HepG2 (cell line): ENCODE data around the gene CHKB. TPM values are rescaled to one million over a fixed set of nuclear protein-coding genes. Genes with fewer than 3 reads are reported as not detected.

Experiments
- ARID4A ChIP-seq: sonication (generic); formaldehyde crosslinking; IDR thresholded peaks from 2 replicates; pipeline ENCODE4 v1.5.0; 2020; ENCODE audit warnings: mild to moderate bottlenecking, missing genetic modification reagents, borderline replicate concordance
- ATF7 ChIP-seq, 2 experiments: fragments of 450-650 bp in 1 of 2; sonication (generic) in 1 of 2; formaldehyde crosslinking in 1 of 2; IDR thresholded peaks; 2 replicates each; pipeline versions ENCODE4 v1.4.0 to v1.6.1; 2016 to 2020; ENCODE audit warnings: antibody characterized with exemption in 1 of 2, mild to moderate bottlenecking in 1 of 2, missing genetic modification reagents in 1 of 2
- CBX5 ChIP-seq: sonication (generic); formaldehyde crosslinking; IDR thresholded peaks from 2 replicates; pipeline ENCODE4 v1.4.0; 2020; ENCODE audit warnings: missing genetic modification reagents, borderline replicate concordance
- ELF1 ChIP-seq: sonication (generic); formaldehyde crosslinking; IDR thresholded peaks from 2 replicates; pipeline ENCODE4 v1.4.0; 2020; ENCODE audit warnings: missing genetic modification reagents
- FOSL2 ChIP-seq: sonication (generic); formaldehyde crosslinking; IDR thresholded peaks from 2 replicates; pipeline ENCODE4 v1.4.0; 2020; ENCODE audit warnings: missing genetic modification reagents
- FOXC1 ChIP-seq: sonication (generic); formaldehyde crosslinking; IDR thresholded peaks from 2 replicates; pipeline ENCODE4 v1.8.0; 2022; ENCODE audit warnings: mild to moderate bottlenecking, missing genetic modification reagents, borderline replicate concordance
- HINFP ChIP-seq: sonication (generic); formaldehyde crosslinking; IDR thresholded peaks from 2 replicates; pipeline ENCODE4 v1.4.0; 2020; ENCODE audit warnings: low read depth, mild to moderate bottlenecking, missing genetic modification reagents
- HMG20B ChIP-seq: conservative IDR thresholded peaks from 2 replicates; pipeline ENCODE4 v1.6.1; 2016; ENCODE audit warnings: missing genetic modification reagents, missing compliant biosample characterization
- MEIS2 ChIP-seq: sonication (generic); formaldehyde crosslinking; IDR thresholded peaks from 2 replicates; pipeline ENCODE4 v1.9.0; 2021; ENCODE audit warnings: mild to moderate bottlenecking, missing genetic modification reagents
- MTA1 ChIP-seq: sonication (generic); formaldehyde crosslinking; IDR thresholded peaks from 2 replicates; pipeline ENCODE4 v1.4.0; 2020; ENCODE audit warnings: missing genetic modification reagents, mild to moderate bottlenecking, borderline replicate concordance
- NFKBIZ ChIP-seq: IDR thresholded peaks from 2 replicates; pipeline ENCODE4 v1.6.1; 2018; ENCODE audit warnings: missing genetic modification reagents, missing compliant biosample characterization
- SIX1 ChIP-seq: sonication (generic); formaldehyde crosslinking; IDR thresholded peaks from 2 replicates; pipeline ENCODE4 v1.4.0; 2020; ENCODE audit warnings: missing genetic modification reagents, borderline replicate concordance
- SNAI1 ChIP-seq: sonication (generic); formaldehyde crosslinking; IDR thresholded peaks from 2 replicates; pipeline ENCODE4 v1.5.0; 2020; ENCODE audit warnings: mild to moderate bottlenecking, missing genetic modification reagents, borderline replicate concordance
- SRSF1 ChIP-seq: fragments of 200-400 bp; formaldehyde crosslinking; optimal IDR thresholded peaks from 2 replicates; pipeline ENCODE3; 2017; ENCODE audit warnings: mild to moderate bottlenecking, low read depth, low read length, moderate library complexity
- TAF15 ChIP-seq: fragments of 200-400 bp; formaldehyde crosslinking; IDR thresholded peaks from one replicate; pipeline ENCODE4 v1.6.1; 2018; ENCODE audit warnings: mild to moderate bottlenecking, low read depth, low read length; ENCODE audit not compliant: poor library complexity, severe bottlenecking
- USF2 ChIP-seq, 2 experiments: sonication (generic) in 1 of 2; formaldehyde crosslinking in 1 of 2; IDR thresholded peaks; 2 replicates each; pipeline versions ENCODE4 v1.5.1 to v1.6.1; 2011 to 2020; ENCODE audit warnings: borderline replicate concordance in 1 of 2, low read depth in 1 of 2, low read length in 1 of 2, mild to moderate bottlenecking in 1 of 2, missing genetic modification reagents in 1 of 2, moderate library complexity in 1 of 2
- YY1 ChIP-seq: IDR thresholded peaks from 2 replicates; pipeline ENCODE4 v1.6.1; 2011; ENCODE audit warnings: low read length, low read depth, moderate library complexity, mild to moderate bottlenecking; ENCODE audit not compliant: insufficient read depth, insufficient replicate concordance
- ZBTB20 ChIP-seq: sonication (generic); formaldehyde crosslinking; IDR thresholded peaks from 2 replicates; pipeline ENCODE4 v1.8.1; 2023; ENCODE audit warnings: missing genetic modification reagents, low read depth, mild to moderate bottlenecking, borderline replicate concordance
- ZFP36L1 ChIP-seq: sonication (generic); formaldehyde crosslinking; IDR thresholded peaks from 2 replicates; pipeline ENCODE4 v1.8.0; 2022; ENCODE audit warnings: mild to moderate bottlenecking, missing genetic modification reagents, moderate library complexity
- ZKSCAN1 ChIP-seq: fragments of 150-350 bp; IDR thresholded peaks from 2 replicates; pipeline ENCODE4 v1.6.1; 2014; ENCODE audit warnings: low read length
- ZNF547 ChIP-seq: sonication (generic); formaldehyde crosslinking; IDR thresholded peaks from 2 replicates; pipeline ENCODE4 v1.5.1; 2020; ENCODE audit warnings: mild to moderate bottlenecking, missing genetic modification reagents
- ZSCAN25 ChIP-seq: sonication (generic); formaldehyde crosslinking; IDR thresholded peaks from 2 replicates; pipeline ENCODE4 v1.8.0; 2022; ENCODE audit warnings: mild to moderate bottlenecking, missing genetic modification reagents
- polyA plus RNA-seq, 8 experiments: library from polyadenylated mRNA; depleted of rRNA in 3 of 8; stranded (reverse) in 7 of 8; unstranded in 1 of 8; fragments of >200 nt; fragmentation: Illumina TruSeq in 4 of 8; extraction: Trizol in 4 of 8; gene quantifications; 2 replicates each; pipeline versions ENCODE4 v1.2.1 to v1.2.3, GENCODE V29; 2011 to 2016; ENCODE audit warnings: low read depth in 4 of 8, missing spikeins in 1 of 8, mixed read lengths in 1 of 8; ENCODE audit not compliant: insufficient read depth in 1 of 8
- total RNA-seq, 5 experiments: library from RNA; depleted of rRNA; stranded (reverse); fragments of >200 nt; fragmentation: Illumina TruSeq; extraction: Trizol; gene quantifications; 2 replicates each; pipeline ENCODE4 v1.2.3, GENCODE V29; 2016; ENCODE audit warnings: low read depth in 1 of 5

CHKB gene
- total and polyA plus RNA-seq, 2 of the 13 experiments (the other 11 are each of a cell fraction or from before 2014, with no cell fraction given), result 24.5 to 42.7 TPM

- no peak for TF ChIP-seq HINFP
- TF ChIP-seq ZKSCAN1, result no peak
- TF ChIP-seq SNAI1 (CRISPR knock-in tag), result no peak
- no peak for TF ChIP-seq SIX1 (CRISPR knock-in tag)
- no peak for TF ChIP-seq ZFP36L1 (CRISPR knock-in tag)
- TF ChIP-seq SRSF1, result no peak
- TF ChIP-seq HMG20B (CRISPR knock-in tag), result no peak
- no peak for TF ChIP-seq ZNF547 (CRISPR knock-in tag)
- no peak for TF ChIP-seq ZBTB20
- peak; percentile 36; the same call in 1 of the 2 replicates for TF ChIP-seq MEIS2 (CRISPR knock-in tag)
- TF ChIP-seq NFKBIZ (CRISPR knock-in tag), result 0 out of 2 replicates have a peak, but pooled peaks have one; percentile 29
- TF ChIP-seq ELF1 (CRISPR knock-in tag), result no peak
- TF ChIP-seq ZSCAN25 (CRISPR knock-in tag), result peak; percentile 78; the same call in 1 of the 2 replicates
- TF ChIP-seq MTA1, result 0 out of 2 replicates have a peak, but pooled peaks have one; percentile 29
- TF ChIP-seq TAF15, result no peak
- 0 out of 2 replicates have a peak, but pooled peaks have one; percentile 29 for TF ChIP-seq USF2 (IDR thresholded peaks at IDR 0.05; ENCODE audit: low read depth, low read length)
- TF ChIP-seq USF2 (CRISPR knock-in tag; IDR thresholded peaks at IDR 0.05; ENCODE audit: borderline replicate concordance), result no peak; the same call in 1 of the 2 replicates
- no peak for TF ChIP-seq CBX5 (CRISPR knock-in tag)
- no peak for TF ChIP-seq ATF7 (IDR thresholded peaks at IDR 0.05)
- no peak for TF ChIP-seq ATF7 (CRISPR knock-in tag; IDR thresholded peaks at IDR 0.05)
- peak; percentile 48 for TF ChIP-seq FOSL2 (CRISPR knock-in tag)
- 0 out of 2 replicates have a peak, but pooled peaks have one; percentile 36 for TF ChIP-seq FOXC1
- peak; percentile 55; the same call in 1 of the 2 replicates for TF ChIP-seq ARID4A (CRISPR knock-in tag)
- TF ChIP-seq YY1, result no peak
Measured at GRCh38 chr22:50568626-50569025, 14.0 kb downstream of the CHKB start (continued).
